Measurements from ENCODE around the gene CLEC4G.

CLEC4G gene

DNA sequence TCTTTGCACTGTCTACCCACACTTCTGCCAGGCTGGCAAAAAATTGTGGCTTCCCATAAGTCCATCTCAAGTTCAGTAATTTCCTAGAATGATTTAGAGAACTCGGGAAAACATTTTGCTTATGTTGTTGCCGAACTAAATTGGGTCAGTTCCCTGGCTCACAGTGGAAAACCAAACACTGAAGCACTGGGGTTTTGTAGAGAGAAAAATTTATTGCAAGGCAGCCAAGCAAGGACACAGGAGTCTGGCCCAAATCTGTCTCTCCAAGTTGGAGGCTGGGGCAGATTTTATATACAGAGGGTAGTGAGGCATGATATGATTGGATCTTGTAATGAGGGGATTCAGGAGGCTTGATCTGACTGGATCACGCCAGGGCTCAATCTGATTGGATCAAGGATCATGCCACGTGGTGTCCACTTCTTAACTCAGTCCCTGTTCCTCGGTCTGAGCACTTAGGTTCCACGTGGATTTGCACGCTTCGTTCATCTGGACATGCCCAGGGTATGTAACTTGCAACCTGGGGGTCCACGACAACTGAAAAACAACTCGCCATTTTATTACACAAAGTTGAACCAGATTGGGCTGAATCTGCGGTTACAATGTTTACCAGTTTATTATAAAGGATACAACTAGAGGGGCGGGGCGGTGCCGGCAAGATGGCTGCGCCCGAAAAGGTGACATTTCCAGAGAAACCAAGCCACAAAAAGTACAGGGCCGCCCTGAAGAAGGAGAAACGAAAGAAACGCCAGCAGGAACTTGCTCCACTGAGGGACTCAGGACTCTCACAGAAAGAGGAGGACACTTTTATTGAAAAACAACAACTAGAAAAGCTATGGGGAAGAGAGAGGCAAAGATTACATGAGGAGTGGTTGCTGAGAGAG, 8.1 kb upstream of the CLEC4G start:
- Histone ChIP-seq H2AFZ (ENCODE audit: low read length) (no peak overlapping the region), H3K4me2 (ENCODE audit: low read depth, low read length, poor library complexity, severe bottlenecking) (no peak overlapping the region)
- TF ChIP-seq, protein P1, sequence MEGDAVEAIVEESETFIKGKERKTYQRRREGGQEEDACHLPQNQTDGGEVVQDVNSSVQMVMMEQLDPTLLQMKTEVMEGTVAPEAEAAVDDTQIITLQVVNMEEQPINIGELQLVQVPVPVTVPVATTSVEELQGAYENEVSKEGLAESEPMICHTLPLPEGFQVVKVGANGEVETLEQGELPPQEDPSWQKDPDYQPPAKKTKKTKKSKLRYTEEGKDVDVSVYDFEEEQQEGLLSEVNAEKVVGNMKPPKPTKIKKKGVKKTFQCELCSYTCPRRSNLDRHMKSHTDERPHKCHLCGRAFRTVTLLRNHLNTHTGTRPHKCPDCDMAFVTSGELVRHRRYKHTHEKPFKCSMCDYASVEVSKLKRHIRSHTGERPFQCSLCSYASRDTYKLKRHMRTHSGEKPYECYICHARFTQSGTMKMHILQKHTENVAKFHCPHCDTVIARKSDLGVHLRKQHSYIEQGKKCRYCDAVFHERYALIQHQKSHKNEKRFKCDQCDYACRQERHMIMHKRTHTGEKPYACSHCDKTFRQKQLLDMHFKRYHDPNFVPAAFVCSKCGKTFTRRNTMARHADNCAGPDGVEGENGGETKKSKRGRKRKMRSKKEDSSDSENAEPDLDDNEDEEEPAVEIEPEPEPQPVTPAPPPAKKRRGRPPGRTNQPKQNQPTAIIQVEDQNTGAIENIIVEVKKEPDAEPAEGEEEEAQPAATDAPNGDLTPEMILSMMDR (conservative IDR thresholded peaks at IDR 0.05; ENCODE audit: low read length) = no peak
- no peak for TF ChIP-seq EZH2phosphoT487 (IDR thresholded peaks at IDR 0.05; ENCODE audit: borderline replicate concordance)

DNA sequence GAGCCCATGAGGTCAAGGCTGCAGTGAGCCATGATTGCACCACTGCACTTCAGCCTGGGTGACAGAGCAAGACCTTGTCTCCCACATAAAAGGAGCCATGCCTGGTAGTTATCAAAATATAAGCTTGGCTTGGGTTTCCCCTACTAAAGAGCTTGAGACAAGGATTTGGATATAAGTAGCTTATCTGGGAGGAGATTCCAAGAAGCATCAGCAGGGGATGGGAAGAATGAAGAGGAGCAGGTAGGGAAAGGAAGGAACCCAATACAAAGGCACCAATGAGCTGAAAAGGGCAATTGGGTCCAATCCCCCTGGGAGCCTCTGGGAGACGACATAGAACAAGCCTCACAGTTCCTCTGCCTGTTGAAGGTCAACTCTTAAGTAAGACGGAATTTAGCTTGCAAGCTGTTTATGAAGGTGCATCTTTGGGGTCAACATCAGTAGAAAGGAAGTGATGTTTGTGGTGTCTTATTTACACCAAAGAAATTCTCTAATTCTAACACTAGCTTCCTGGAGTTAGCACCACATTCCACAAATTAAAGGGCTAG, 7.4 kb upstream of the CLEC4G start:
- Histone ChIP-seq H3K27me3 (ENCODE audit: insufficient read depth, low read length, poor library complexity, severe bottlenecking) (no peaks in the 10 kb centered on the region), H4K20me1 (ENCODE audit: insufficient read depth, low read length, poor library complexity, severe bottlenecking) (no peaks in the 10 kb centered on the region), H3F3A (ENCODE audit: low read depth) (no peaks in the 10 kb centered on the region), H2AFZ (ENCODE audit: low read length) (no peak overlapping the region), H3K4me2 (ENCODE audit: low read depth, low read length, poor library complexity, severe bottlenecking) (no peak overlapping the region), H3K4me1 (ENCODE audit: insufficient read depth, low read length, poor library complexity, severe bottlenecking) (no peaks in the 10 kb centered on the region), H3K9me3 (ENCODE audit: insufficient read depth, low read depth, low read length) (no peaks in the 10 kb centered on the region), H3K79me2 (ENCODE audit: insufficient read depth, low read length) (no peaks in the 10 kb centered on the region), H3K9me2 (replicated peaks; ENCODE audit: low read depth, low read length) (no peaks in the 10 kb centered on the region), H3K9ac (ENCODE audit: low read depth, low read length, poor library complexity, severe bottlenecking) (no peak overlapping the region), H3K4me3 (ENCODE audit: low read length, poor library complexity, severe bottlenecking) (no peak overlapping the region), H3K36me3 (ENCODE audit: insufficient read depth, low read length) (no peaks in the 10 kb centered on the region)
- no peak for TF ChIP-seq EZH2phosphoT487 (IDR thresholded peaks at IDR 0.05; ENCODE audit: borderline replicate concordance)
- TF ChIP-seq, protein P1 (conservative IDR thresholded peaks at IDR 0.05; ENCODE audit: low read length) = no peak

More for the DNA sequence above, 8.1 kb upstream of the CLEC4G start:
- no peaks in the 10 kb centered on the region for H4K20me1 ChIP-seq (ENCODE audit: insufficient read depth, low read length, poor library complexity, severe bottlenecking)
- H3K27me3 ChIP-seq (ENCODE audit: insufficient read depth, low read length, poor library complexity, severe bottlenecking) = no peaks in the 10 kb centered on the region
- H3K9me2 ChIP-seq (replicated peaks; ENCODE audit: low read depth, low read length) = no peaks in the 10 kb centered on the region
- H3K9ac ChIP-seq (ENCODE audit: low read depth, low read length, poor library complexity, severe bottlenecking) = no peak overlapping the region
- no peaks in the 10 kb centered on the region for H3F3A ChIP-seq (ENCODE audit: low read depth)
- H3K4me1 ChIP-seq (ENCODE audit: insufficient read depth, low read length, poor library complexity, severe bottlenecking) = no peaks in the 10 kb centered on the region
- no peaks in the 10 kb centered on the region for H3K36me3 ChIP-seq (ENCODE audit: insufficient read depth, low read length)
- no peaks in the 10 kb centered on the region for H3K79me2 ChIP-seq (ENCODE audit: insufficient read depth, low read length)
- H3K9me3 ChIP-seq (ENCODE audit: insufficient read depth, low read depth, low read length) = no peaks in the 10 kb centered on the region
- no peak overlapping the region for H3K4me3 ChIP-seq (ENCODE audit: low read length, poor library complexity, severe bottlenecking)

DNA sequence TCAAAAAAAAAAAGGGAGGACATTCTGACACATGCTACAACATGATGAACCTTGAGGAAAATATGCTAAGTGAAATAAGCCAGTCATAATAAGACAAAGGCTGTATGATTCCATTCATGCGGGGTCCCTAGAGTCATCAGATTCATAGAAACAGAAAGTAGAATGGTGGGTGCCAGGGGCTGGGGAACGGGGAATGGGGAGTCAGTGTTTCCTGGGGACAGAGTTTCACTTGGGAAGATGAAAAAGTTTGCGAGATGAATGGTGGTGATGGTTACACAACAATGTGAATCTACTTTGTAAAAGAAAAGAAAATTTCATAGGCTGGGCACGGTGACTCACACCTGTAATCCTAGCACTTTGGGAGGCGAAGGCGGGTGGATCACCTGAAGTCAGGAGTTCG, 6.1 kb upstream of the CLEC4G start:
- Histone ChIP-seq H4K20me1 (ENCODE audit: insufficient read depth, low read length, poor library complexity, severe bottlenecking) (no peaks in the 10 kb centered on the region), H3K79me2 (ENCODE audit: insufficient read depth, low read length) (no peaks in the 10 kb centered on the region), H3K4me2 (ENCODE audit: low read depth, low read length, poor library complexity, severe bottlenecking) (no peak overlapping the region), H3K4me1 (ENCODE audit: insufficient read depth, low read length, poor library complexity, severe bottlenecking) (no peaks in the 10 kb centered on the region), H3K9me3 (ENCODE audit: insufficient read depth, low read depth, low read length) (no peaks in the 10 kb centered on the region), H3K9ac (ENCODE audit: low read depth, low read length, poor library complexity, severe bottlenecking) (no peak overlapping the region), H3F3A (ENCODE audit: low read depth) (no peaks in the 10 kb centered on the region), H3K27me3 (ENCODE audit: insufficient read depth, low read length, poor library complexity, severe bottlenecking) (no peaks in the 10 kb centered on the region), H3K4me3 (ENCODE audit: low read length, poor library complexity, severe bottlenecking) (no peak overlapping the region), H3K9me2 (replicated peaks; ENCODE audit: low read depth, low read length) (no peaks in the 10 kb centered on the region), H3K36me3 (ENCODE audit: insufficient read depth, low read length) (no peaks in the 10 kb centered on the region), H2AFZ (ENCODE audit: low read length) (no peak overlapping the region)
- no peak for TF ChIP-seq EZH2phosphoT487 (IDR thresholded peaks at IDR 0.05; ENCODE audit: borderline replicate concordance)
- TF ChIP-seq, protein P1 (conservative IDR thresholded peaks at IDR 0.05; ENCODE audit: low read length) = no peak
